ENCODE measurements around the gene TRPC3.

TRPC3 gene

DNA sequence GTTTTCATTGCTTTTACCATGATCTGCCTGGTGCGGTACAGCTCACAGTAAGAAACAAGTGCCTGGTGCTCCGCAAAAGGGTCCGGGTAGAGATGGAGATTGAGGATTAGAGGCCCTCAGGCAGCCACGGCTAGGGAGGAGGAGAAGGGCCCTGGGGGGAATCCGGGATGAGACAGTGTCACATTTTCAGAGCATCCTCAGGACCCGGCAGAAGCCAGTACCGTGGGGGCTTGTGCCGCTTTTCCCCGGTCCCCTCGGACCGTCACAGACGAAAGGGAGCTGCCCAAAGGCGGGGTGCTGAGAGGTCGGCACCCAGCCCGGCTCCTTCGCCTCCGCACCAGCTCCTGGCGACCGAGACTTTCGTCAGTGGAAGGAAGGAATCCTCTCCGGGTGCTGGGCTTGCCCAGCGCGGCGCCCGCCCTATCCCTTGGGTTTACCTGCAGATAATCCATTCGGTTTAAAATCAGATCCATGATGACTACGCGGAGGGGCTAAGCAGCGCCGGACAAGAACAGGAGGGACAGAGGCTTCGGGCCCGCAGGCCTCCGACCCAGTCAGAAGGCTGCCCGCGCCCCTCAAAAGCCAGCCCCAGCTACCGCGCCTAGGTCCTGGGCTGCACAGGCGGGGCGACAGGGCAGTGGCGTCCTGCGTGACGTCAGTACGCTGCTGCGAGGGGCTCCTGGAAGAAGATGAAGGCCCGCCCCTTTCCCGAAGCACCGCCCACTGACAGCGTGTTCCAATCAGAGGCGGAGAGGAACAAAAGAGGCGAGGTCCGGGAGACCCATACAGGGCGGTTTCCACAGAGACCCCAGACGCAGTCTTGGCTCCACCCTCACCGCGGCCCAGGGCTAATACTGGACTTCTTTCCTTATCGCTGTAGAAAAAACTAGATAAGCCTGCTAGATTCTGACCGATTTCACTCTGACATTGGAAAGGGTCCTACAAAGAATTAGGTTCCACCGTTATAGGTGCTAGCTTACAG lies 81.7 kb downstream of the TRPC3 start, which contains the start of gene BBS7:
Gene BBS7, minus strand, starts transcription at position 634 of the 982 bp plus-strand sequence. Its CDS starts 161 bp downstream, at position 473.
- DNase-seq, result peak; percentile 95 to 96

DNA sequence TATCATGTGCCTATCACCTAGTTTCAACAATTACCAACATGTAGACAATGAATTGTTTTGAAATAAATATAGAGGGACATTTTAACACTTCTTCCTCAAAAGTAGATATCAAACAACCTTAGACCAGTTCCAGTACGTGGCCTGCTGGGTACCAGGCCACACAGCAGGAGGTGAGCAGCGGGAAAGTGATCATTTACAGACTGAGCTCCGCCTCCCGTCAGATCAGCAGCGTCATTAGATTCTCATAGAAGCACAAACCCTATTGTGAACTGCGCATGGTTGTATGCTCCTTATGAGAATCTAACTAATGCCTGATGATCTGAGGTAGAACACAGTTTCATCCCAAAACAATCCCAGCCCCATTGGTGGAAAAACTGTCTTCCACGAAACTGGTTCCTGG lies 88.1 kb downstream of the TRPC3 start:
- no peak for DNase-seq

DNA sequence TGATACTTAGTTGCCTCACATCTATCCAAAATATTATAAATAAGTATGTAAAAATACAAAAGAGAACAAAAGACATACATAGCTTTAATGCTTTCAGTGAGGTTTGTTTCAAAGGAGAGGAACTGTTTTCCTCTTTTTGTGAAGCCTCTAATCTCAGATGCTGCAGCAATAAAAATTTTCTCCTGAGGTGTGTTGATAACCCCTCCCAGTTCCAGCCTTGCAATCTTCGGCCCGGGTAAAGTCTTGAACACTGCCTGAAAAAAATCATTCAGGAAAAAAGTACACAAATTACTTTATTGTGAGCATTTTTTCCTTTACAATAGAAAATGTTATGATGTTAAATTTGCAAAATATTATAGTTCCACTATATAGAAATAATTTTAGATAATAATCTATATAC lies 90.4 kb downstream of the TRPC3 start:
- no peak for DNase-seq

DNA sequence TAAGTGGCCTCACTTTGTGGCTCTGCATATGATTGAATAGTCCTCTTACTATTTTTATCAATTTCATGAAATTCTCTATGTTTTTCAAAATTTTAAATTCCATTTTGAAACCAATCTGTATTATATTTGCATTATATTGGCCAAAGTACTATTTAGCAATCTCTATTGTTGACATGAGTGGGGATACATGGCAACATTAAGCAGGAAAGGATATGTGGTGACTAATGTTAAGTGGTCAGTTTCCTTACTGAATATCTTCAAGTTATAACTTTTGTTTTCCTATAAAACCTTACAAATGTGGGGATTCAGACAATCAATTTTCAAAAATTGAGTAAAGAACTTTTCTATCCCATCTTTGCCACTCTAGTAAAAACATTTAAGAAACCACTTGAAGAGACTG lies 91.7 kb downstream of the TRPC3 start:
- no peak for DNase-seq

DNA sequence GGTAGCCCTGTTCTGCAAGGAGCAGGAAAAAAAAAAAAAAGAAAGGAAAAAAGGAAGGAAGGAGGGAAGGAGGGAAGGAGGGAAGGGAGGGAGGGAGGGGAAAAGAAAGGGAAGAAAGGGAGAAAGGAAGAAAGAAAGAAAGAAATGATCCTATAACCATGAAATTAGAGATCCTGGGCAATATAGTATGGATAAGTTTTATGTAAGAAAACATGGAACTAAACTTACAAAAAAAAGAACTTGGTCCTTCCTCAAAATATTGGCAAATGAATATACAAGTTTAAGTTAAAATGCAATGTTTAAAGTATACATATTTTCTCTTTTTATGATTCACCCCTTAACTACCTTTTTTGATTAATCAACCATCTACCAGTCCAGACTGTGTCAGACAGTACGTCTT lies 100.5 kb downstream of the TRPC3 start:
- DNase-seq, result no peak

DNA sequence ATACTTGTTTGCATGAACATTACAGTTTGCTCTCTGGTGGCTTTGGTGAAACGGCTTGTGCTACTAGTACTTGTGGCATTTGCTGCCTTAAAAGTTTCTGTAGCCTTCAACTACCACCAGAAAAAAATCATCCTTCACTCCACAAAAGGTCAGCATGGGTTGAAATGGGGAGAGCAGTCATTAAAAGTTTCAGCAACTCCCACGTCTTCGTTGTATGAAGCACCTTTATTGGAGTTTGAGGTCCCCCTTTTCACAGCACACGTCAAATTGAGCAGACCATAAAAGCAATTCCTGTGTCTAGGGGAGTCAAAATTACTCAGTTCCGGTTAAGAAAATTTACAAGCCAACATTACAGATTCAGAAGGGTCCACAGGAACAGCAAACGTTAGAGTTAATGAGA lies 105.2 kb downstream of the TRPC3 start:
- no peak for DNase-seq

DNA sequence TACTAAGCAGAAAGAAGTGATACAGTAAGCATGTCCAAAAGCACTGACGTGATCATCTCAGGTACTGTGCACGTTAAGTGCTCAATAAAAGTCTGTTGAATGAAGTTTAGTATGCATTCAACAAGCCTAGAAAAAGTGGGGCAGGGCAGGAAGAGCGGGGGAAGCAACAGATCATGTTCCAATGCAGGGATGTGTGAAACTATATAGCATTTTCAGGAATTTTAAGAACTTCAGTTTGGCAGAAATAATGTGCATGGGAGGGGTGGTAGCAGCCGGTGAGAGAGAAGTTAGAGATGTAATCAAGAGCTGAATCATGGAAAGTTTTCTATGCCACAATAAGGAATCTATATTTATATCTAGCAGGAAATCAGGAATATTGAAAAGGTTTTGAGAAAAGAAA lies 109.0 kb downstream of the TRPC3 start:
- no peak for DNase-seq

DNA sequence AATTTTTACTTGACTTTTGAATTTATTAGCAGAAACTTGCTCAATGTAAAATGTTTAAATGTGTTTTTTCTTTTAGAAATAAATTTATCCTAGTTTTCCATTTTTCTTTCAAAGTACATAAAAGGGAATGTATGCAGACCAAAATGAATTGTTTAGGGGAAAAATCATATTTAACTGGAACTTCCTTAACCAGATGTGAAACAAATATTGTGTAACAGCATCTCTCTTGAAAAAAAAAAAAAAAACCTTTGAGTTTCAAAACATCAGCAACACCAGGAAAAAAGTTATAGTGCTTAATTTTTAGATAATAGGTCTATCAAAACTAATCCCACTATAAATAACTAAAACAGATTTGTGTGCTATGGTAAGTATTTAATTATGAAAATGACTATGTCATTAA lies 113.7 kb downstream of the TRPC3 start:
- no peak for DNase-seq

DNA sequence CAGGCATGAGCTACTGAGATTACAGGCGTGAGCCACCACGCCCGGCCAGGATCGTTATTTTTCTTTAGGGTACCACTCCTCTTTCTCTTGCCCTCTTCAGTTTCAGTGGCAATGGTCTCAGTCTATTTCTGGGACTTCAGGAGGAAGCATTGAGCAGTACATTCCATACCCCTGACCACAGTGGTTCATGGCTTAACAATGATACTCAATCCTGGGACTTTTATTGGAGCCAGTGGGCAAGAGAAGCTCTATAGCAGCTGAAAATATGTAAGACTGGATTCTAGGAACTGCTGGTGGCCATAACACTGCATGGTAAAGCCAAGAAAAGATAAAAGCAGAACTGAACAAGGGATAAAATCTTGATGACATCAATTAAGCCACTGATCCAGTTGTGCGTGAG lies 122.3 kb downstream of the TRPC3 start:
- DNase-seq, result no peak

All from NCI-H1930 (cell line).